ENCODE data around the gene DSCAML1. TPM values are rescaled to one million over a fixed set of nuclear protein-coding genes. Genes with fewer than 3 reads are reported as not detected.

The DSCAML1 gene
- total RNA-seq, 1 donor from 2014 or later = not detected

DNA sequence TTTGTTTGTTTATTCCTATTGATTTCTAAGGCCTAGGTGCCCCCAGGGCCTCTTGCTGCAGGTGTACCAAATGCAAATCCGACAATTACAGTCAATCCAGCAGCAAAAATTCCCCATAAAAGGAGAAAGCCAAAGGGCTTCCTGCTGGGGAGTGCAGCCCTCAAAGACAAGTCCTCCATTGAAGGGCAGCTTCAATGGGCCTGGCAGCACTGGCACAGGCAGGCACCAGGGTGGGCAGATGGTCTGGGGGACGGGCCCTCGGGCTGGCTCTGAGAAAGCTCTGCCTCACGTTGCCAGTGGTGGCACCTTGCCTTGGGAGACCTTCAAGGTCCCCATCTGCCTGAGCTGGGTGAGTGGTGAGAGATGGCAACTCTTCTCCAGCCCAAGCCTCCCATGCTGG is 128.0 kb downstream of the DSCAML1 start:
- no peak for DNase-seq (ENCODE audit: low read depth, low spot score)

DNA sequence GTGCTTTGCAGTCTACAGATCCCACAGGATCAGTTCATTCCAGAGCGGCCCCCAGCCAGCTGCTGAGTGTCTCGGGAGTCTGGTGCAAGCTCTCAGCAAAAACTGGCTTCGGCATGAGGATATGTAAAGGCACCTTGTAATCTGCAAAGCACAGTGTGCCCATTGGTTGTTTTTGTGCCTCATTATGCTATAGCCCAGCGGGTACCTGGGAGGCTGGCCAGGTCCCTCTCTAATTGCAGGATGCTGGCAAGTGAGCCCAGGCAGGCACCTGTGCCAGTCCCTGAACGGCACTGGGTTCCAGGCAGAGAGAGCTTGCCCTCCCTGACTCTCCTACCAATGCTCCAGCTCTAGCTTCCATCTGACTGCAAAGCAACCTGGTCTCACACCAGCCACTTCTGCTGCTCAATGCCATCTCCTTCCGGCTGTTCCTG is 128.7 kb downstream of the DSCAML1 start:
- no peak for DNase-seq (ENCODE audit: low read depth, low spot score)

DNA sequence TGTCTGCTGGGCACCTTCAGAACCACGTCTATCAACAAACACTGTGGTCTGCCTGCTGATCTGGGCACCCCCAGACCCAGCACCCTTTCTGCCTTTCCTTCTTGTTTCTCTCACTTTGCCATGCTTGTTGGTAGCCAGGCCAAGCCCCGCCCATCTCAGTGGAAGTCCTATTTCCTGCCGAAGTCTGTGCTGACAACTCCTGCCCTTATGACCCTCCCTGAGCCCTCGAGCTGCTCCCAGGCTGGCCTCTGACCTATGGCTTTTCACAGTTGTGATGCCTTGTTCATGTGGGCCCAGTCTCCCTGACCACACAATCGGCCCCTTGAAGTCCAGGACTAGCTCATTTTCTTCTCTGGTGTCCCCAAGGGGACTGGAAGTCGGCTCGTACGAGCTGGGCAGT is 132.1 kb downstream of the DSCAML1 start:
- no peak for DNase-seq (ENCODE audit: low read depth, low spot score)

DNA sequence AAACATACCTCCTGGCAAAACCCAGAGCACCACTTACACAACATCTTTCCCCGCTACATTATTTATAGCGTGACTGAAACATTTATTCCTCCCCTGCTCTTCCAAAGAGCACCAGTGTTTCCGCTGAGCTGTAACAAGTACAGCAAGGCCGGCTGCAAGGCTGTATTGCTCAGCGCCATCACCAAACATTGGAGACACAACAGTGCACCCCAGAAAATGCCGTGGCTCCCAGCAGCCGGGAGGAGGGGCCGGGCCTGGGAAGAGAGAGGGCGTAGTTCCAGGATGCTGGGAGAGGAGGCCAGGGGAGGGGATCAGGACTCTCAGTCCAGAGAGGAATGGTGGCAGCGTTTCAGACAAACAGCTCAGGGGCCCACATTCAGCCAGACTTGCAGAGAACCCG is 133.2 kb downstream of the DSCAML1 start:
- DNase-seq (ENCODE audit: low read depth, low spot score) = no peak

DNA sequence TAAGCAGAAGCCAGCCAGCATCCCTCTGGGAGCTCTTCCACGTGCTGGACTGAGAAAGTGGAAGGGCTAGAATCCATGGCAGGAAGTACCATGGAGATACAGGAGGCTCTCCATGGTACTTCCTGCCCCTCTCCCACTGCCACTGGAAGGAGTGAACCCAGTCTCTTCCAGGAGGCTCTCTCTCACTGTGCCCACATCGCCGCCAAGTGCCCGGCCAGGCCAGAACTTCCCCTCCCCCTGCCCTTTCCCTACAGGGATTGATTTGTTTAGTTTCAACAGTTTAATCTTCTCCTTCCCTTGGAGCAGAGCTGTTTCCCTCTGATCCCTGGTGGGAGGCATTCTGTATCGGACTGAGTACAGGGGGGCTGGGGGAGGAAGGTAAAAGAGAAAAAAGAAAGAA is 133.6 kb downstream of the DSCAML1 start:
- no peak for DNase-seq (ENCODE audit: low read depth, low spot score)

DNA sequence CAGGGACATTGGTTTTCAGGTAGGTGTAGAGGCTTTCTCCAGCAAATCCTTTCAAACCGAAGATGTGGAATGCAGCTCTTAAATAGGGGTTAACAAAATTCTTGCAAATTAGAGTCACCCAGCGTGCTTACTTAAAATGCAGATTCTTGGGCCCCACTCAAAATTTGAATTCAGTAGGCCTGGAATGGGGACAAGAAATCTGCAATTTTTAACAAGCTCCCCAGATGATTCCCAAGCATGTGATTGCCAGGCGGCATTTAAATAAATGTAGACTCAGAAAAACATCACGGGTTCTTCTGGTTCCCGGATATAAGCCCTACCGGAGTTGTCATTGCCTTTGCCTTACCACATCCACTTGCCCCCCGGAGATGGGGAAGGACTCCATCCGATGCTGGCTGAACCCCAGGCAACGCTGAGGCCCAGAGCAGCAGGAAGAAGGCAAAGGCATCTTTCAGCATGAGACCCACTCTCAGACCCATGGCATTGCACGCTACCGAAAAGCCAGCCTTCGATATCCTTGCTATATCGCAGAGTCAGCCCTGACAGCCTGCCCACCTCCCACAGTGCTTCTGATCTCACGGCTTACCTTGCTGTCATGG is 134.2 kb downstream of the DSCAML1 start:
- DNase-seq (ENCODE audit: low read depth, low spot score) = no peak

DNA sequence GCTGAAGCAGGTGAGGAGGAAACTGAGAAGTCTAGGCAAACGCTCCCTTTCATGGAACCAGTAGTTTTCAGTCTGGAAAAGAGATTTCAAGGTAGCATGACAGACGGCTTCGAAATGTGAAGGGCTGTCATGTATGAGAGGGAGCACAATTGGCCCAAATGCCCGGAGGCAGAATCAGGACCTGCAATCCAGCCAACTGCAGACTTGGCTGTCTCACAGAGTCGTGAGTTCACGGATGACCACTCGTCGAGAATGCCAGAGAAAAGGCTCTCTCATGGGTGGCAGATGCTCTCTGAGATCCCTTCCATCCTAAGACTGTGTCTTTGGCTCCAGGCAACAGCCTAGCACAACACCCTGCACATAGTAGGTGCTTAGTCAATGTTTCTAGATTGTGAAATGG is 134.8 kb downstream of the DSCAML1 start:
- DNase-seq (ENCODE audit: low read depth, low spot score) = no peak

DNA sequence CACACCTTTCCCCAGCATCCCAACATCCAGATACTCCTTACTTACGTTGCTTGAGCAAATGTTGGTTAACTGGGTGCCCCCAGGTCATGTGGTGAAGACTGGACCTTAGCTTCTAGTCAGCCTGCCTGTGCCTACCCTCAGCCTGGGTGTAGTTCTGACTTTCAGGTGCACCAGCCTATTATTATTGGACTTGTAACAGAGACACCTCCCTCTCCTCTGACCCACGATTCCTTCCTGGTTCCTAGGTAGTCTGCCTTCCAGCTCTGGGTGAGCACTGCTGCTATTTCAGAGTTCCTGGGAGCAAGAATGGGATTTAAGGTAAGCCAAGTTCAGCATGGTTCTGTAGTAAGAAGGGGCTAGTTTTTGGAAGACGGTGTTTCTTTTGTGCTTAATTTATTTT is 138.2 kb downstream of the DSCAML1 start:
- DNase-seq (ENCODE audit: low read depth, low spot score) = no peak

DNA sequence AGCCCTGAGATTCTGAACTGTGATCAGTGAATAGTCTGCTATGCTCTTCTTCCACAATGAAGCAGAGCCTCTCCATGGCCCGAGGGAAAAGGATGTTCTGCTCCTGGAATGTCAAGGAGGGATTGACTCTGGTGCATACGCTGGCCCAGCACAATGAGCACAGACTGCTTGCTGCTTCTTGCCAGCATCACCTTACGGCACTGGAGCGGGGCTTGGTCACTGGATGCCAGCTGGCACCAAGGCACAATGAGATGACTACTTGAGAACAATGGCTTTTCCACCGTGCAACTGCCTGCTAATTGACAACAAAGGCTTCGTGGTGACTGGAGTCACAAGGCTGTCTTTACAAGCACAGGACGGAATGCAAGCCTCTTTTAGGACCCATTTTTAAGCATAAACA is 139.2 kb downstream of the DSCAML1 start:
- DNase-seq (ENCODE audit: low read depth, low spot score) = no peak

DNA sequence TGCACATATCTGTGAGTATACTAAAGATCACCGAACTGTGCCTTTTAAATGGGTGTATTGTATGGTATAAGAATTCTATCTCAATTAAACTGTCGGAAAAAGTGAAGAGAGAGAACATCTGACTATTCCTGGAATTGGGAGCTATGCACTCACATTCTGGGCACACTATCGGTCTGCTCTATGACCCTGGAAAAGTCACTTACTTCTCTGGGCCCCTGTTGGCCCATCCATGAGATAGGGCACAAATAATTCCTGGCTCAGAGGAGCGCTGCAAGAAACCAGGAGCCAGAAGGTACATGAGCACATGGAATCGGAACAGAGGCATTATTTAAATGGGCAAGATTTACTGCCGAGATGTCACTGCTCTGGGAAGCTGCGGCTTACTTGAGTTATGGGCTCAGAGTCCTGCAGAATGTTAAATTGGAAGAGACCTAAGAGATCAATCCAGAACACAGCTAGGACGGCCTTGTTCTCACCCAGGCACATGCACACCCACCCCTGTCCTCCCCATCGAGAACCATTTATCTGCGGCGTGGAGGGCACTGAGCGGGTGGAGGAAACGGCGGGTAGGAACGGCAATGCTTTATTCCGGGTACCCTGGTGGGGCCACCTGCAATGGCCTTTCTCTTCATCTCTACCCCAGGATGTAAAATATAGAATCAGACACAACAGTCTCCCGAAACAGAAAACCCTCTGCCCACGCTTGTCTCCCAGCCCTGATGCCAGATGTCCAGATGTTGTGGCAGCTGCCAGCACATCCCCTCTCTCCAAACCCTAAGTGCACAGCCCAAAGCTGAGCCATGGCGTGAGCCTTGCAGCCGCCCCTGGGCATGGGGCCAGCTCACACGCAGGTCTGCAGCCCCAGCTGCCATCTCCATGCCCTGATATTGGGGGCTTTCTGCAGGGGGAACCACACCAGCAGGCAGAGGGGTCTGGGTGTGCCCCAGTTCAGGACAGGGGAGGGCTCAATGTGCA is 142.4 kb downstream of the DSCAML1 start:
- no peak for DNase-seq (ENCODE audit: low read depth, low spot score)

DNA sequence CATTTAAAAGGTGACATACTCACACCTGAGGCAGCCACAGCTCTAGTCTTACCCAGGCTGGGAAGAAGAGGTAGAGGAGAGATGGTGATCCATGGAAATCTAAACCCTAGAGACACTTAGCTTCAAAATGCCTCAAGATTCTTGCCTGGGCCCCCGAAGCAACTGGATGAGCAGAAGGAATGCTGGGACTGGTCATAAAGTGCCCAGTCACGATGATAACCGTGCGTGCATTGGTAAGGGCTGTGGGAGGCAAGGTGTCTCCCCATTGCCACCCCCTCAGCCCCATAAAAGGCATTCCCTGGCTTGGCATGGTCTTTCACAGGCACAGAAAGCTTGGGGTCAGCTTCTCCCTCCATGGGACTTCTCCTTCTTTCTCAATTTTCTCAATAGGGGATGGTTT is 144.5 kb downstream of the DSCAML1 start:
- no peak for DNase-seq (ENCODE audit: low read depth, low spot score)

DNA sequence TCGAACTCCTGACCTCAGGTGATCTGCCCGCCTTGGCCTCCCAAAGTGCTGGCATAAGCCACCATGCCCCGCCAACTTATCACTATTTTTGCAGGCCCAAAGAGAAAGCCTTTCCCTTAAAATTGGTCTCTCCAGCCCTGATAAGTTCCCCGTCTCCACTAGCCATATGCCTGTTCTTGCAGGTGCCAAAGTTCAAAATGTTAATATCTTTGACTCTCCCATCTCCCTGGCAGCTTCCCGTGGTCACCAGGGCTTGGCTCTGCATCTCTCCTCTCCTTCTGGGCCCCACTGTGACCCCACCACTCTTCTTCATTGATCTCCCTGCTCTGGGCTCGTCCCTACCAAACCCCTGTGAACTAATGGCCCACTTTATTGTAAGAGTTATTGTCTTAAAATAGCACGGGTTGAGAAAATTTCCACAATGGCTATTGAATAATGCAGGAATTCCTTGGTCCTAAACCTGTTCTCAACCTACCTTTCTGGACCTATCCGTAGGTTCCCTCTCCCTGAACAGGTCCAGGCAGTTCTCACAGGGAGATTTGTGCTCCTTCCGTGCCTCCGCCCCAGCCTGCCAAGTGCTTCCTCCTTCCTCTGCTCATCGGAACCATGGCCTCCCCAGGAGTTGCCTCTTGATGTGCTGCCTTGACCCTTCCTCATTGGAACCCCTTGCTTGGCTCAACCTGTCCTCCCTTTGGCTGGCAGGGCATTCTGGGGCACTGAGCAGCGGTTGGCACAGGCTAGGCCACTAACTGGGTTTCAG is 147.5 kb downstream of the DSCAML1 start:
- DNase-seq (ENCODE audit: low read depth, low spot score) = no peak

DNA sequence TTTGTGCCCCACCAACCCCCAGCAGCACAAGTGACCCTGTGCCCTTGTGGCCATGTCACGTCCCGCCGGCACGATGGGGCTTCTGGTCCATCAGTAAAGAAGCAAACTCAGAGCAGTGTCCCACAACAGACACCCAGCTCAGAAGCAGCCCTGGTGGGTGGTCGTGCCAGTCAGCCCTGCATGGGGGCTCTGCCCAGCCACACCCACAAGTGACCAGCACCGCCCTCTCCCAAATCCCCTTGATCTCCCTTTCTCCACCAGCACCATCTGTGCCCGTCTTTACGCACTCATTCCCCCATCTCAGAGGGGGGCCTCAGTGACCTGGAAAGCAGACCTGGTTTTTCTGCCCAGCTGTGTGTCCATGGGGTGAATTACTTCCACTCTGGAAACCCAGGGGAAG is 149.1 kb downstream of the DSCAML1 start:
- DNase-seq (ENCODE audit: low read depth, low spot score) = no peak

DNA sequence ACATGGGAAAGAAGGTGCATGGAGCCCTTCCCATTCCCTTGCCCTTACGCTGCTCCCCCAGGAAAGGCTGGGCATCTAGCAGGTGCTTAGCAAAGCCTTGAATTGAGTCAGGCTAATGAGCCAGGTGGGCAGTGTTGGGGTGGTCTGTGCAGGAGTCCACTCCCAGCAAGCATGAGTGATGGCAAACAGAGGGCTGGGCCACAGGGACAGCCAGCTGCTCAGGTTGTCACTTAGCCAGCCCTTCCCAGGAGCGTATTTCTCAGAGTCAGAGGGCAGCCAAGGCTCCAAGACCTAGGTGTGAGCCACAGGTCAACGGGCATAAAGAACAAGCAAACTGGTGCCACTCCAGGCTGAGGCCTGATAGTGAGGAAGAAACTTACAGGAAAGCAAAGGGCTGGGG is 149.8 kb downstream of the DSCAML1 start:
- no peak for DNase-seq (ENCODE audit: low read depth, low spot score)

DNA sequence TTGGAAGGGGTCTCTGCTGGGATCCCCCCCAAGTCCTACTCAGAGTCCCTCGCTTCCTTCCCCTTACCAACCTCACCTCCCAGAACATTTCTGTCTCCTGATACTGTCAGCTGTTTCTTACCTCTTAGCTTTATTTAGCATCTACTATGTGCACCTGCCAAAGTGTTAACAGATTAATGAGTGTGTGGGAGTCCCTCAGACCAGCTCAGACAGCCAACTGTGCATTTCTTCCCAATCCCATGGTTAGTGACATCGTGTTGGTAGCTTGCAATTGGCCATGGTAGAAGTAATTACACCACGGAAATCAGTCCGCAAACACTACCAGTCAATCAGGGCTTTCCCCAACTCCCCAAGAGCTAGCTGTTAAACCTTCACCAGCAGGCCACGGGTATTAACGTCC is 150.6 kb downstream of the DSCAML1 start:
- no peak for DNase-seq (ENCODE audit: low read depth, low spot score)

DNA sequence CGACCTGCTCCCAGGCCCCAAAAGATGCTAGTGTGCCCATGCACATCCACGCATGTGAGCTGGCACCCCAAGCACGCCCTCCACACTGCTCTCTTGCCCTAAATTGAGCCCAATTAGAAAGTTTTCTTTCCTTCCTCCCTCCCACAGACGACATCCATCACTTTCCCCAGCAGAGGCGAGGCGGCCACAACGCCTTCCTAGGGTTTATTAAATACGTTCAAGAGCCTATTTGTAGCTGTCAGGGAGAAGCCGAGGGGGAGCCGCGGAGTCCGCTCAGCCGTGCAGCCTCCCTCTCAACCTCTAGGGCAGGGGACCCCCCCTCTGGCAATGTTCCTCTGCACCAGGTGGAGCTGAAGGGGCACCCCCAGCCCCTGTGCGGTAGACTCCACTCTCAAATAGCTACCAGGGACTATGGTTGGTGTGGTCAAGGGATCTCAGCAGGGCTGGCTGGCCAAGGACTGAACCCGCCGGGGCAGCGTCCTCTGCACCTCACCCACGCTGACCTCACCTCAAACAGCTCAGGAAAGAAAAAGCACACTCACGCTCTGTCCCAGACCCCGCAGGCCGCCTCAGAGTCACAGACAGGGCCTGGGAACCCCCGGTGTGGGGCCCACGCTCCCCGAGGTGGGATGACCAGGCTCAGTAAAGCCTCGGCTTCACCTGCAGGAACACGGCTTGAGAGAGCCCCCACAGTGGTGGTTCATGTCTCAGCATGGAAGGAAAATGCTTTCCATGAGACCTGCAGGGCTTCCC is 152.4 kb downstream of the DSCAML1 start:
- DNase-seq (ENCODE audit: low read depth, low spot score) = no peak

DNA sequence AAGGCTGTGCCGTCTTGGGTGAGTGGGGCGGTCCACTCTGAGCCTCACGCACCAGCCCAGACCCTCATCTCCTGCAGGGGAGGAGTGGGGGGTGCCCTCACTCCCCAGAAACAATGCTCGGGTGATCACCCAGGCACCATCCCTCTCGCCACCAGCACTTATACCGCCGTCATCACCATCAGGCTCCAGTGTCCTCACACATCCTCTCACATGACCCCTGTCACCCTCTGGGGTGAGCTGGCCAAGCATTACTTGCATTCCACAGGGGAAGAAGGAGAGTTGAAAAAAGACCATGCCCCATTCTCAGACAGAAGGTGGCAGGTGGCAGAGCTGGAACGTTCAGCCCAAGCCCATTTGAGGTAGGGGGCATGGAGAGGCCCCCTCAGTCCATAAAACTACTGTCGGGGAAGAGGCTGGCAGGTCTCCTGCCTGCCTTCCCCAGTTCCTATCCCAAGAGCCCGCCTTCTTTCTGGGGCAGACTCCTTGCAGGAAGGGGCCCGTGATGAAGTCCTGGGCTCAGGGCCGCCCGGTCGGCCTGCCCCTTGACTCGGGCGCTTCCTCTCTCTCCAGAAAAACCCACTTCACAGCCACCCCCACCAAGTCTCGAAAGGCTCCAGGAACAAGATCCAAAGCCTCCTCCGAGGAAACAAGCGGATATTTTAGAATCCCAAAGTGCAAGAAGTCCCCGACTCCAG is 153.3 kb downstream of the DSCAML1 start:
- DNase-seq (ENCODE audit: low read depth, low spot score) = no peak

DNA sequence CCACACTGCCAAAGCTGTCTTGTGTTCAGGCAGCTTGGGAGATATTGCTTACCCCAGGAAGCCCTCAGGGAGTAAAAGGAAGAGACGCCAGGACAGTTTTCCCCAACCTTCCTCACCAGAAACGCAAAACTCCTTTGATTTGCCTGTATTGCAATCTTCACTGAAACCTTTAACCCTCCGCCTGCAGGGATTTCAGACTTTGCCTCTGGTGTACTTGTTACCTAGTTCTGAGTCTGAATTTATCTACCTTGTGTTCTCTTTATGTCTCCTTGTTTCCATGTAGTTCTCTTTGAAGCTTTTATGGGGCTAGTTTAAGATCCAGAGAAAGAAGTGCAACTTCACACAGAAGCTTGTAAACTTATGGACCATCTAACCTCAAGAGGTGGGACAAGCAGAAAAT is 154.2 kb downstream of the DSCAML1 start:
- no peak for DNase-seq (ENCODE audit: low read depth, low spot score)

DNA sequence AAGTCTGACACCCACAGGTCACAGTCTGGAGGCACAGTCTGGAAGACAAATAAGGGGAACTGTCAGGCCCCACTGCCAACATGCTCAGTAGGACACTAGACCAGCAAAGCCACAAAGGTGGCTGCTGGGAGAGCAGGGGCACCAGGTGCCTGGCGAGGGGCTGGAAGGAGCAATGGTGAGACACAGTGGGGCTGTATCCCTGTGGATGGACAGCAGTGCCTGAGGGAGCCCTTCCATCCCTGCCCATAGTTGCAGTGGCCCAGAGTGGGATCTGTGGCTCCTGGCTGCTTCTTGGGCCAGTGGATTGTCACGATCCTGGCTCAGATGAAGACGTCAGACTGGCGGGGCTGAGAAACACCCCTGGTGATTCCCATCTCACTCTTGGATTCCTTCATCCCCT is 154.6 kb downstream of the DSCAML1 start:
- DNase-seq (ENCODE audit: low read depth, low spot score) = no peak

DNA sequence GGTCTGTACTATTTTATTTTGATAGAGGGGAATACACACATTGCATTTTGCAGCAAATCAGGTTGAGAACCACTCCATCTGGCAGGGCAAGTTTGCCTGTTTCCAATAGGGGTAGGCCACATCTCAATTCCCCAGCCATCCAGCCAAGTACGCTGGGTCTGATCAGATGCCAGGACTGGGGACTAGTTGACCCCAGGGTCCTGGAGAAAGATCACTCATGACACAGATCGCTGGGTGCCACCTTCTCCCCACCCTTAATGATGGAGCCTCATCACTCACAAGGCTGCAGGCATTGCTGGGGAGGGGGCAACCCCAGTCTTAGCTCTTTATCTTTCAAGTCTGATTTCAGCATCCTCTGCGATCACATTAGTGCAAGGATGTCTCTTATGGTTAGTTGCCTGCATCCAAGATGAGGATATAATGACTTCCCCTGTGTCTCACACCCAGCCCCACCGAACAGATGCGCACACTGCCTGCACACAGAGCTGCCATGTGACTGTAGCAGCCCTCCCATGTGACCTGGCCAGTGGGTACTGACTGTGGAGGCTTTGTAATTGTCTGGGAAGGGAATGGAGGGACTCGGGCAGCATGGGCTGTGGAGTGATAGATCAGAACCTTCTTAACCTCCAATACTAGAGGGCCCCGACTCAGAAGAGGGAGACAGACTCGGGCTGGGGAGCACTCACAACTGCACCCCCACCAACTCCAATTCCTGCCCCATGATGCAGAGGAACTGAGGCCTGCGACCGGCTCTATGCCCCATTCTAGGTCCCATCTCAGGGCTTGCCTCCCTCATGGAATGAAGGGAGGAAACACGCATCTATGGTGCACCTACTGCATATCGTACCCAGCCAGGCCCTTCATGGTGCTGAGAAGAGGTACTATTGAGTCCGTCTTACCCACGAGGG is 155.8 kb downstream of the DSCAML1 start:
- no peak for DNase-seq (ENCODE audit: low read depth, low spot score)
